Endodermal cell (in vitro differentiated cells): ENCODE data around the gene M1AP. TPM values are rescaled to one million over a fixed set of nuclear protein-coding genes. Genes with fewer than 3 reads are reported as not detected.

Experiments
- DNase-seq: peaks from one replicate; pipeline ENCODE4 v3.0.0-alpha.2; 2017
- H3K27ac ChIP-seq: 2 replicates; pipeline ENCODE4 v1.5.1; 2013; ENCODE audit warnings: mild to moderate bottlenecking, low read depth, low read length, moderate library complexity
- H3K27me3 ChIP-seq: 2 replicates; pipeline ENCODE4 v1.6.1; 2013; ENCODE audit warnings: mild to moderate bottlenecking, low read length, moderate library complexity; ENCODE audit not compliant: insufficient read depth, control insufficient read depth, poor library complexity, severe bottlenecking
- H3K36me3 ChIP-seq: 2 replicates; pipeline ENCODE4 v1.7.0; 2013; ENCODE audit warnings: mild to moderate bottlenecking, low read length, moderate library complexity; ENCODE audit not compliant: control insufficient read depth, insufficient read depth
- H3K4me1 ChIP-seq: one replicate; pipeline ENCODE4 v1.7.0; 2013; ENCODE audit warnings: low read length; ENCODE audit not compliant: control insufficient read depth, insufficient read depth
- H3K4me3 ChIP-seq: 2 replicates; pipeline ENCODE4 v1.5.1; 2013; ENCODE audit warnings: mild to moderate bottlenecking, low read length, moderate library complexity
- H3K9ac ChIP-seq: 2 replicates; pipeline ENCODE4 v1.6.1; 2013; ENCODE audit warnings: mild to moderate bottlenecking, low read length, moderate library complexity; ENCODE audit not compliant: poor library complexity, severe bottlenecking; ENCODE audit errors: extremely low read depth
- H3K9me3 ChIP-seq: 2 replicates; pipeline ENCODE4 v1.6.1; 2013; ENCODE audit warnings: mild to moderate bottlenecking, low read length, moderate library complexity; ENCODE audit not compliant: control insufficient read depth
- H3K27ac Mint-ChIP-seq: 2 replicates; pipeline ENCODE4 v1.8.0; 2020; ENCODE audit warnings: mixed read lengths
- H3K27me3 Mint-ChIP-seq: 2 replicates; pipeline ENCODE4 v1.8.0; 2021; ENCODE audit warnings: mild to moderate bottlenecking, mixed read lengths; ENCODE audit not compliant: insufficient read depth
- H3K36me3 Mint-ChIP-seq: 2 replicates; pipeline ENCODE4 v1.8.0; 2020; ENCODE audit warnings: low read depth, mixed read lengths
- H3K4me1 Mint-ChIP-seq: 2 replicates; pipeline ENCODE4 v1.8.0; 2020; ENCODE audit warnings: mixed read lengths
- H3K4me3 Mint-ChIP-seq: 2 replicates; pipeline ENCODE4 v1.8.0; 2020; ENCODE audit warnings: mild to moderate bottlenecking, moderate library complexity, mixed read lengths
- H3K9me3 Mint-ChIP-seq: 2 replicates; pipeline ENCODE4 v1.8.0; 2020; ENCODE audit warnings: mild to moderate bottlenecking, mixed read lengths
- WGBS, 2 experiments: methylation state at CpG; one replicate each; pipeline versions ENCODE4 v1.1.5 to v1.1.7; 2013; ENCODE audit warnings: missing lambda C conversion rate in 2 of 2, mixed read lengths in 1 of 2; ENCODE audit not compliant: insufficient coverage in 1 of 2, insufficient read length in 1 of 2; 5-methylcytosine and 5-hydroxymethylcytosine counted together
- total RNA-seq, 2 donors: library from RNA; stranded (reverse); fragmentation: NEBNext Ultra II Directional in 1 of 2; extraction: Animal tissue kit (Norgen Biotek cat#: 25700) in 1 of 2; gene quantifications; 2 replicates in 1 of 2; 3 replicates in 1 of 2; pipeline ENCODE4 v1.2.1, GENCODE V29; 2021
- TF ChIP-seq, protein P1 (sequence below): fragments of 200-600 bp; sonication (generic); conservative IDR thresholded peaks from 2 replicates; pipeline ENCODE4 v1.5.0; 2021; ENCODE audit warnings: antibody characterized with exemption, mild to moderate bottlenecking

Gene M1AP
- total RNA-seq, 2 donors from 2014 or later: 3.8 to 5.5 TPM

GRCh38 chr2:74582184-74582583 lies 65.9 kb downstream of the M1AP start:
- TF ChIP-seq, protein P1, sequence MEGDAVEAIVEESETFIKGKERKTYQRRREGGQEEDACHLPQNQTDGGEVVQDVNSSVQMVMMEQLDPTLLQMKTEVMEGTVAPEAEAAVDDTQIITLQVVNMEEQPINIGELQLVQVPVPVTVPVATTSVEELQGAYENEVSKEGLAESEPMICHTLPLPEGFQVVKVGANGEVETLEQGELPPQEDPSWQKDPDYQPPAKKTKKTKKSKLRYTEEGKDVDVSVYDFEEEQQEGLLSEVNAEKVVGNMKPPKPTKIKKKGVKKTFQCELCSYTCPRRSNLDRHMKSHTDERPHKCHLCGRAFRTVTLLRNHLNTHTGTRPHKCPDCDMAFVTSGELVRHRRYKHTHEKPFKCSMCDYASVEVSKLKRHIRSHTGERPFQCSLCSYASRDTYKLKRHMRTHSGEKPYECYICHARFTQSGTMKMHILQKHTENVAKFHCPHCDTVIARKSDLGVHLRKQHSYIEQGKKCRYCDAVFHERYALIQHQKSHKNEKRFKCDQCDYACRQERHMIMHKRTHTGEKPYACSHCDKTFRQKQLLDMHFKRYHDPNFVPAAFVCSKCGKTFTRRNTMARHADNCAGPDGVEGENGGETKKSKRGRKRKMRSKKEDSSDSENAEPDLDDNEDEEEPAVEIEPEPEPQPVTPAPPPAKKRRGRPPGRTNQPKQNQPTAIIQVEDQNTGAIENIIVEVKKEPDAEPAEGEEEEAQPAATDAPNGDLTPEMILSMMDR: no peak
- WGBS, 2 experiments: 100% methylated on average over 1 of the region's 2 CpGs; no CpG with 5 or more reads in 1 of the 2 experiments
- no peak overlapping the region for H3K27ac ChIP-seq
- Mint-ChIP-seq H3K9me3 (no peaks in the 10 kb centered on the region), H3K36me3 (no peaks in the 10 kb centered on the region), H3K4me1 (peaks cover 5% of the 10 kb centered on the region), H3K27me3 (peaks cover 17% of the 10 kb centered on the region), H3K27ac (no peak overlapping the region), H3K4me3 (no peak overlapping the region)
- no peak overlapping the region for H3K4me3 ChIP-seq
- H3K9me3 ChIP-seq: no peaks in the 10 kb centered on the region
- H3K4me1 ChIP-seq: no peaks in the 10 kb centered on the region
- no peak for DNase-seq
- H3K27me3 ChIP-seq: peaks cover 26% of the 10 kb centered on the region
- no peaks in the 10 kb centered on the region for H3K36me3 ChIP-seq
- no peak overlapping the region for H3K9ac ChIP-seq

DNA sequence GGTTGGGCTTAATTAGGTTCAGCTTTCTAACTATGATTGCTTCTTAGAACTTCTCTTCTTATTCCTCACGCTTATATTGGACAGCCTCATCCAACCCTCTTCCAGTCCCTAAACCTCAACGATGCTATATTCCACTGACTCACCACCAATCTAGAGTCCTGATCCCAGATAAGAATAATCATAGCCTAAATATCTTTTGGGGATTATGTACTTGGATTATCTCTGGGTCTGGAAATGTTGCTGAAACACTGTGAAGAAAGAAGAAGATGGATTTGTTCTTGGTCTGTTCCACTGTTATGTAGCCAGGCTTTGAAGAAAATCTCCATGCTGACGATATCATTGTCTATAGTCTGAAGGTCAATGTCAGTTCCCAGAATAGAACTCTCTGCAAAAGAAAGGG lies 66.7 kb downstream of the M1AP start:
- H3K4me1 Mint-ChIP-seq: peaks cover 5% of the 10 kb centered on the region
- Histone ChIP-seq H3K9me3 (no peaks in the 10 kb centered on the region), H3K4me3 (no peak overlapping the region), H3K27ac (no peak overlapping the region), H3K4me1 (no peaks in the 10 kb centered on the region), H3K27me3 (peaks cover 26% of the 10 kb centered on the region), H3K9ac (no peak overlapping the region), H3K36me3 (no peaks in the 10 kb centered on the region)
- peaks cover 21% of the 10 kb centered on the region for H3K27me3 Mint-ChIP-seq
- no peaks in the 10 kb centered on the region for H3K9me3 Mint-ChIP-seq
- DNase-seq: no peak
- H3K36me3 Mint-ChIP-seq: no peaks in the 10 kb centered on the region
- TF ChIP-seq, protein P1: no peak
- H3K4me3 Mint-ChIP-seq: no peak overlapping the region
- WGBS, 2 experiments: 90 to 100% methylated on average over 2 to 3 of the region's 3 CpGs
- no peak overlapping the region for H3K27ac Mint-ChIP-seq

GRCh38 chr2:74578408-74578807 lies 69.7 kb downstream of the M1AP start:
- H3K9ac ChIP-seq: no peak overlapping the region
- no peaks in the 10 kb centered on the region for H3K9me3 ChIP-seq
- H3K4me1 ChIP-seq: no peaks in the 10 kb centered on the region
- WGBS, 2 experiments: 87 to 90% methylated on average over 2 to 3 of the region's 3 CpGs
- Mint-ChIP-seq H3K36me3 (no peaks in the 10 kb centered on the region), H3K9me3 (no peaks in the 10 kb centered on the region), H3K27ac (no peak overlapping the region), H3K27me3 (peaks cover 16% of the 10 kb centered on the region), H3K4me3 (no peak overlapping the region), H3K4me1 (peaks cover 1% of the 10 kb centered on the region)
- peaks cover 45% of the 10 kb centered on the region for H3K27me3 ChIP-seq
- DNase-seq: no peak
- no peaks in the 10 kb centered on the region for H3K36me3 ChIP-seq
- TF ChIP-seq, protein P1: no peak
- H3K4me3 ChIP-seq: no peak overlapping the region
- no peak overlapping the region for H3K27ac ChIP-seq
